ENCODE results near the gene UPP2. TPM values are rescaled to one million over a fixed set of nuclear protein-coding genes. Genes with fewer than 3 reads are reported as not detected.

UPP2 gene
- polyA plus RNA-seq, 2 of the 4 experiments (the other 2 are of a cell fraction), result not detected

- 80% methylated on average over 5 of the region's 5 CpGs for WGBS (ENCODE audit: missing lambda C conversion rate)
These were observed 73.3 kb downstream of the UPP2 start for GRCh38 chr2:158174956-158175355.

DNA sequence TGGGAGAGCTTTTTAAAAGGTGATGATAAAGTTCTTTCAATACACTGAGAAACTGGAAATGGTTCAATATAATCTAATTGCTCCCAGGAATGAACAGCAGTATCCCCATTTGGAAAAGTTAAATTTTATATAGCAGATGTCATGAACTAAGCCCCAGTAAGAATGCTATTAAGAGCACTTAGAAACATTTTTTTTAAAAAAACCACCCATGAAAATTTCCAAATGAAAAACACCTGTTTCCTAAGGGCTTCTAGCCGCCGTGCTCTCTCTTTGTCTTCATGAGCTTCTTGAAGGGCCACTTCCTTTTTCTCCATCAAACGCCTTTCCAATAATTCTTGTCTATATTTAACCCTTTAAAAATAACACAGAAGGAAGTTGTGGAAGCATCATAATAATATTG, 77.0 kb downstream of the UPP2 start:
- H3K4me2 ChIP-seq, result no peak overlapping the region
- no peak overlapping the region for H3K27ac ChIP-seq
- H3K4me3 ChIP-seq, result no peak overlapping the region
- ATAC-seq (no peak), FAIRE-seq (no peak), DNase-seq (ENCODE audit: low read depth in 1 of 2, low spot score in 1 of 2) (no peak)
- ChIA-PET POLR2A (no interaction called here), CTCF (interaction anchor here (0.8 to 5.3 kb wide), 4 partner anchors 12 to 576 kb away, joined by 3 to 60 read pairs (median 19); no protein-coding TSS in a partner anchor)
- 58% methylated on average over 3 of the region's 3 CpGs for WGBS (ENCODE audit: missing lambda C conversion rate)
- H3K9me3 ChIP-seq, result no peaks in the 10 kb centered on the region
- no peaks in the 10 kb centered on the region for H3K4me1 ChIP-seq
- TF ChIP-seq NPAS2 (CRISPR knock-in tag; IDR thresholded peaks at IDR 0.05; ENCODE audit: borderline replicate concordance) (no peak), NR3C1 (IDR thresholded peaks at IDR 0.05) (no peak), ELK1 (IDR thresholded peaks at IDR 0.05; ENCODE audit: low read depth, low read length) (no peak), FOSB (CRISPR knock-in tag; IDR thresholded peaks at IDR 0.05) (no peak), HOXB5 (CRISPR knock-in tag; IDR thresholded peaks at IDR 0.05) (no peak), KDM1A (IDR thresholded peaks at IDR 0.05; ENCODE audit: low read depth) (no peak), MAFK (IDR thresholded peaks at IDR 0.05; ENCODE audit: partially characterized antibody) (no peak)

More at GRCh38 chr2:158174956-158175355, 73.3 kb downstream of the UPP2 start:
- Histone ChIP-seq H3K4me2 (no peak overlapping the region), H3K4me3 (no peak overlapping the region), H3K27ac (no peak overlapping the region), H3K9me3 (no peaks in the 10 kb centered on the region), H3K4me1 (no peaks in the 10 kb centered on the region)
- ChIA-PET POLR2A (no interaction called here), CTCF (interaction anchor here (0.5 to 1.2 kb wide), 2 partner anchors 27 to 164 kb away, joined by 3 to 5 read pairs; no protein-coding TSS in a partner anchor)
- DNase-seq (ENCODE audit: low read depth in 1 of 2, low spot score in 1 of 2) (no peak), ATAC-seq (no peak), FAIRE-seq (no peak)
- TF ChIP-seq JUNB (IDR thresholded peaks at IDR 0.05) (no peak), SREBF2 (IDR thresholded peaks at IDR 0.05) (no peak), NFE2L2 (conservative IDR thresholded peaks at IDR 0.05; ENCODE audit: low read length) (no peak), HOXA7 (CRISPR knock-in tag; IDR thresholded peaks at IDR 0.05) (no peak), CBX2 (IDR thresholded peaks at IDR 0.05; ENCODE audit: borderline replicate concordance, low read depth) (no peak), CHD2 (IDR thresholded peaks at IDR 0.05; ENCODE audit: low read length, partially characterized antibody) (no peak), JUN (IDR thresholded peaks at IDR 0.05) (no peak), USF2 (IDR thresholded peaks at IDR 0.05) (no peak), RAD21 (conservative IDR thresholded peaks at IDR 0.05 in 1 of 2, IDR thresholded peaks at IDR 0.05 in 1 of 2) (no peak), NR3C1 (IDR thresholded peaks at IDR 0.05) (no peak), BHLHE40 (IDR thresholded peaks at IDR 0.05; ENCODE audit: low read depth, low read length) (no peak), CBX8 (IDR thresholded peaks at IDR 0.05) (no peak), PBX3 (IDR thresholded peaks at IDR 0.05) (no peak), FOSL2 (IDR thresholded peaks at IDR 0.05) (no peak), FOSL2 (CRISPR knock-in tag; IDR thresholded peaks at IDR 0.05) (no peak), ZSCAN20 (CRISPR knock-in tag; IDR thresholded peaks at IDR 0.05) (no peak), NPAS2 (CRISPR knock-in tag; IDR thresholded peaks at IDR 0.05; ENCODE audit: borderline replicate concordance) (no peak), HOXB13 (CRISPR knock-in tag; IDR thresholded peaks at IDR 0.05; ENCODE audit: low read depth) (no peak), HEYL (CRISPR knock-in tag; IDR thresholded peaks at IDR 0.05) (no peak), POLR2A (IDR thresholded peaks at IDR 0.05; ENCODE audit: low read length) (no peak)
- TF ChIP-seq, protein P1, sequence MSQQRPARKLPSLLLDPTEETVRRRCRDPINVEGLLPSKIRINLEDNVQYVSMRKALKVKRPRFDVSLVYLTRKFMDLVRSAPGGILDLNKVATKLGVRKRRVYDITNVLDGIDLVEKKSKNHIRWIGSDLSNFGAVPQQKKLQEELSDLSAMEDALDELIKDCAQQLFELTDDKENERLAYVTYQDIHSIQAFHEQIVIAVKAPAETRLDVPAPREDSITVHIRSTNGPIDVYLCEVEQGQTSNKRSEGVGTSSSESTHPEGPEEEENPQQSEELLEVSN (IDR thresholded peaks at IDR 0.05; ENCODE audit: borderline replicate concordance, low read depth), result no peak

All from A549 (cell line).